ENCODE measurements around the gene CEBPA. TPM values are rescaled to one million over a fixed set of nuclear protein-coding genes. Genes with fewer than 3 reads are reported as not detected.

CEBPA gene
- total RNA-seq, 1 experiment from 2014 or later: 3.2 TPM

- H4K8ac ChIP-seq (replicated peaks; ENCODE audit: insufficient read length, low read depth, low read length): no peak overlapping the region
- no peak overlapping the region for H3K9ac ChIP-seq (ENCODE audit: extremely low read depth, insufficient read length, low read length)
- no peak overlapping the region for H4K5ac ChIP-seq (ENCODE audit: insufficient read length, low read depth, low read length)
- no peak overlapping the region for H2BK5ac ChIP-seq (ENCODE audit: insufficient read length, low read length)
- no peak overlapping the region for H2BK120ac ChIP-seq (ENCODE audit: low read depth, low read length, poor library complexity, severe bottlenecking)
- no peak overlapping the region for H3K56ac ChIP-seq (ENCODE audit: insufficient read length, low read depth, low read length)
- WGBS (ENCODE audit: extremely low coverage, insufficient read length, low lambda C conversion rate): no CpG with 5 or more reads among the region's 22 CpGs
- no peak overlapping the region for H3T11ph ChIP-seq (ENCODE audit: low read length)
- H2AK5ac ChIP-seq (ENCODE audit: insufficient read length, low read length): no peak overlapping the region
- Mint-ChIP-seq H3K27me3 (ENCODE audit: low read depth) (no peaks in the 10 kb centered on the region; the same call in 1 of the 2 replicates), H3K4me3 (peak overlapping the region in 1 of 2 experiments; percentile 53; a peak in 1 of 5 replicates), H3K4me1 (peaks cover 23 to 32% of the 10 kb centered on the region in 2 experiments), H3K9me3 (no peaks in the 10 kb centered on the region), H3K36me3 (ENCODE audit: insufficient read depth in 1 of 3, low read depth in 3 of 3) (no peaks in the 10 kb centered on the region), H3K27ac (peak overlapping the region in 1 of 3 experiments; percentile 82; a peak in 2 of 7 replicates)
- no peaks in the 10 kb centered on the region for H3K79me1 ChIP-seq (ENCODE audit: insufficient read depth, low read depth, low read length, poor library complexity, severe bottlenecking)
- no peaks in the 10 kb centered on the region for H4K20me1 ChIP-seq (ENCODE audit: control insufficient read depth, insufficient read depth, insufficient read length)
- no peaks in the 10 kb centered on the region for H3K9me3 ChIP-seq (ENCODE audit: control insufficient read depth, low read depth, low read length)
- H2BK15ac ChIP-seq (ENCODE audit: low read depth, low read length): no peak overlapping the region
- no peak overlapping the region for H3K4ac ChIP-seq (ENCODE audit: low read depth, low read length)
- H3K4me2 ChIP-seq (ENCODE audit: insufficient read depth, insufficient read length, low read length): no peak overlapping the region
- H4K91ac ChIP-seq (ENCODE audit: insufficient read length, low read depth, low read length): no peak overlapping the region
- no peaks in the 10 kb centered on the region for H3K79me2 ChIP-seq (ENCODE audit: insufficient read depth, low read length)
- H3K23me2 ChIP-seq (ENCODE audit: insufficient read length, low read depth, low read length, poor library complexity, severe bottlenecking): no peaks in the 10 kb centered on the region
- no peaks in the 10 kb centered on the region for H3K27me3 ChIP-seq (ENCODE audit: insufficient read depth, low read length)
- no peaks in the 10 kb centered on the region; the same call in 1 of the 2 replicates for H3K4me1 ChIP-seq (ENCODE audit: insufficient read depth, low read length)
- TF ChIP-seq CTCF (conservative IDR thresholded peaks at IDR 0.05): no peak
- H2AFZ ChIP-seq (ENCODE audit: low read length): no peak overlapping the region
- H2BK20ac ChIP-seq (ENCODE audit: low read depth, low read length, poor library complexity, severe bottlenecking): no peak overlapping the region
- H3K18ac ChIP-seq (ENCODE audit: insufficient read length, low read depth, low read length): no peak overlapping the region
- no peak overlapping the region for H3K27ac ChIP-seq (ENCODE audit: insufficient read length, low read depth, low read length)
- H3K23ac ChIP-seq (ENCODE audit: insufficient read length, low read depth, low read length): no peak overlapping the region
- H3K14ac ChIP-seq (ENCODE audit: insufficient read depth, low read length): no peak overlapping the region
- DNase-seq: no peak
- H2BK12ac ChIP-seq (ENCODE audit: insufficient read length, low read depth, low read length): no peak overlapping the region
Observed at GRCh38 chr19:33281296-33281926, 20.9 kb downstream of the CEBPA start.

Measured in H9 (cell line).